Measurements from ENCODE around the gene CTNNA2. TPM values are rescaled to one million over a fixed set of nuclear protein-coding genes. Genes with fewer than 3 reads are reported as not detected.

Gene CTNNA2
- total and polyA plus RNA-seq, 7 donors: 0.03 to 0.36 (median 0.17) TPM; not detected in 4

- no peaks in the 10 kb centered on the region for H3K36me3 ChIP-seq (ENCODE audit: insufficient read depth in 1 of 2, low read depth in 1 of 2)
- intact Hi-C loops (cut with DNase I): no loop called here
- H3K27ac ChIP-seq: no peak overlapping the region
- no peaks in the 10 kb centered on the region for H3K9me3 ChIP-seq
- H3K4me1 ChIP-seq: no peaks in the 10 kb centered on the region
- DNase-seq (no peak), ATAC-seq (no peak)
- H3K4me3 ChIP-seq: no peak overlapping the region
- 54 to 76% (median 59%) methylated on average over 3 of the region's 3 CpGs for WGBS, 3 donors
- TF ChIP-seq CTCF (IDR thresholded peaks at IDR 0.05): no peak
- H3K27me3 ChIP-seq (ENCODE audit: insufficient read depth in 3 of 3, low read length in 2 of 3): no peaks in the 10 kb centered on the region
Observed at GRCh38 chr2:79721966-79722365, 209.1 kb downstream of the CTNNA2 start.

DNA sequence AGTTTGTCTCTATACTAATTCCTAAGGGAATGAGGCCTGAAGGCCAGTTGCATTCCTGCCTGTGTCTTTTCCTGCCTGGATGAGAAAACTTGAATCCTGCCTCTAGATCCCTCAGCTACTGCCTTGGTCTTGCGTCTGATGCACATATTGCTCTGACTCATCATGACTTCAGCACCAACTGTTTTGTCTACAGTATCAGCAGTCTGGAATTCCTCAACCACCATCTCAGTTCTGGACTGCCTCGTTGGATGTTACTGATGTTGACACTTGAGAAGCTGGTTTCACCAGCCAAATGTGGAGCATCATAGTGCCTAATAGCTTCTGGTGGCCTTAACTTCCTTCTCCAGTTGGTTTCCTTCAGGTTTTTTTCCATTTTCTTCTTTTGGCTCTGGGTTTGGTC lies 211.0 kb downstream of the CTNNA2 start:
- WGBS, 3 donors: 54 to 65% (median 55%) methylated on average over 2 of the region's 2 CpGs

DNA sequence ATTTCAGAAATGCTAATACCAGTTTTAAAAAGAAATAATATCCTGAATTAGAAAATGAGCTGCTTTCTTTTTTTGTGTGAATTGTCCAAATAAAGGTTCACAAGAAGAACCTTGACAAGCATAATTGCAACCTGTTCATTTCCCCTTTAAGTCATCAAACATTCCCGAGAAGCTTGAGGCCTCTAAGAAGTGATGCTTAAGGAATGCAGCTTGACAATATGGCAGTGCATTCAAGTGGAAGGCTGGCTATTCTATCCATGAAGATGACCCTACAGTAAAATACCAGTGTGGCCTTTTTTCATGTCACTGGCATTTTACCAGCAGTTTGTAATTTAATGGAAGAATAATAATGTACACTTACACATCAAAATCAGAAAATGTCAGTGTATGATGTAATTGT lies 216.7 kb downstream of the CTNNA2 start:
- no peak for ATAC-seq
- Histone ChIP-seq H3K4me1 (no peaks in the 10 kb centered on the region), H3K4me3 (no peak overlapping the region), H3K36me3 (ENCODE audit: insufficient read depth in 1 of 2, low read depth in 1 of 2) (no peaks in the 10 kb centered on the region), H3K9me3 (no peaks in the 10 kb centered on the region), H3K27ac (no peak overlapping the region), H3K27me3 (ENCODE audit: insufficient read depth in 3 of 3, low read length in 2 of 3) (no peaks in the 10 kb centered on the region)
- WGBS, 3 donors: 64 to 71% (median 69%) methylated on average over 1 of the region's 1 CpG
- intact Hi-C loops (cut with DNase I): no loop called here
- TF ChIP-seq CTCF (IDR thresholded peaks at IDR 0.05): no peak
- DNase-seq: no peak

More for the DNA sequence above, 211.0 kb downstream of the CTNNA2 start:
- no peaks in the 10 kb centered on the region for H3K4me1 ChIP-seq
- TF ChIP-seq CTCF (IDR thresholded peaks at IDR 0.05): no peak
- ATAC-seq: no peak
- H3K4me3 ChIP-seq: no peak overlapping the region
- intact Hi-C loops (cut with DNase I): no loop called here
- DNase-seq: no peak
- no peaks in the 10 kb centered on the region for H3K27me3 ChIP-seq (ENCODE audit: insufficient read depth in 3 of 3, low read length in 2 of 3)
- H3K36me3 ChIP-seq (ENCODE audit: insufficient read depth in 1 of 2, low read depth in 1 of 2): no peaks in the 10 kb centered on the region
- no peak overlapping the region for H3K27ac ChIP-seq
- H3K9me3 ChIP-seq: no peaks in the 10 kb centered on the region

DNA sequence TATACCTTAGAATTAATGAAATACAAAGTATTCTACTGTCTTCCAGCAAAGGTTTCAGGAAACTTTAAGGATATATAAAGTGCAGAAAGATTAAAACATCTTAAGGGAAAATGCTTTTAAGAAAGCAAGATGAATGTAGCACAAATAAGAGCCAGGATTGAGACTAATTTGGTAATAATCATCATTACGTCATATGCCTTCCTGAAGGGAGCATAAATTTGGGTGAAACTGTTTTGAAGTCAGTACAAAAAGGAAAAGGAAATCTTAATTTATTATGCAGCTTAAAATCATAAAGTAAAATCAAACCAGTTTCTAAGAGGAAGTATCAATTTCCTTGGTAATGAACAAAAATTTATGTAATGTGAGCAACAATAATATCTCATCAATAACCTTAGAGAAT lies 221.7 kb downstream of the CTNNA2 start:
- Histone ChIP-seq H3K9me3 (no peaks in the 10 kb centered on the region), H3K4me3 (no peak overlapping the region), H3K36me3 (ENCODE audit: insufficient read depth in 1 of 2, low read depth in 1 of 2) (no peaks in the 10 kb centered on the region), H3K4me1 (no peaks in the 10 kb centered on the region), H3K27ac (no peak overlapping the region), H3K27me3 (ENCODE audit: insufficient read depth in 3 of 3, low read length in 2 of 3) (no peaks in the 10 kb centered on the region)
- no peak for ATAC-seq
- 56 to 84% (median 70%) methylated on average over 1 of the region's 1 CpG for WGBS, 3 donors
- DNase-seq: no peak
- intact Hi-C loops (cut with DNase I): no loop called here
- TF ChIP-seq CTCF (IDR thresholded peaks at IDR 0.05): no peak

GRCh38 chr2:79740879-79741443 lies 228.1 kb downstream of the CTNNA2 start:
- Histone ChIP-seq H3K27ac (no peak overlapping the region), H3K27me3 (ENCODE audit: insufficient read depth in 3 of 3, low read length in 2 of 3) (no peaks in the 10 kb centered on the region), H3K4me3 (no peak overlapping the region), H3K36me3 (ENCODE audit: insufficient read depth in 1 of 2, low read depth in 1 of 2) (no peaks in the 10 kb centered on the region), H3K4me1 (no peaks in the 10 kb centered on the region), H3K9me3 (no peaks in the 10 kb centered on the region)
- 79 to 85% (median 80%) methylated on average over 6 of the region's 6 CpGs for WGBS, 3 donors
- no peak for DNase-seq
- intact Hi-C loops (cut with DNase I): no loop called here
- no peak for ATAC-seq
- no peak for TF ChIP-seq CTCF (IDR thresholded peaks at IDR 0.05)
